SK-N-SH treated with all-trans-retinoic acid at 6 μM for 48 hours (cell line): ENCODE data around the gene CADM1.

ENCODE experiments used
- ATAC-seq: fragments of 200-7000 bp; cut with Tn5 transposase; 3 replicates; pipeline ENCODE4 v1.9.1; 2020; ENCODE audit warnings: mild to moderate bottlenecking, moderate library complexity
- BACH2 ChIP-seq: fragments of 250-450 bp; sonication (Bioruptor Pico); IDR thresholded peaks from 2 replicates; pipeline ENCODE4 v1.9.0; 2021; ENCODE audit warnings: mild to moderate bottlenecking, borderline replicate concordance
- CREB5 ChIP-seq: fragments of 250-450 bp; sonication (Bioruptor Pico); IDR thresholded peaks from 2 replicates; pipeline ENCODE4 v1.5.1; 2020; ENCODE audit warnings: low read depth, mild to moderate bottlenecking, moderate library complexity
- CSDC2 ChIP-seq: fragments of 250-450 bp; sonication (Bioruptor Pico); IDR thresholded peaks from 2 replicates; pipeline ENCODE4 v1.5.0; 2020; ENCODE audit warnings: mild to moderate bottlenecking, moderate library complexity
- CSRNP3 ChIP-seq: fragments of 250-450 bp; sonication (Bioruptor Pico); IDR thresholded peaks from 2 replicates; pipeline ENCODE4 v1.5.1; 2021; ENCODE audit warnings: mild to moderate bottlenecking, moderate library complexity
- ESRRG ChIP-seq: fragments of 250-450 bp; sonication (Bioruptor Pico); IDR thresholded peaks from 2 replicates; pipeline ENCODE4 v1.6.1; 2021; ENCODE audit warnings: mild to moderate bottlenecking
- GLIS3 ChIP-seq: fragments of 250-450 bp; sonication (Bioruptor Pico); IDR thresholded peaks from 2 replicates; pipeline ENCODE4 v1.5.0; 2020; ENCODE audit warnings: mild to moderate bottlenecking, moderate library complexity
- ISL1 ChIP-seq: fragments of 250-450 bp; sonication (Bioruptor Pico); IDR thresholded peaks from 2 replicates; pipeline ENCODE4 v2.1.2; 2022; ENCODE audit warnings: mild to moderate bottlenecking, moderate library complexity
- OSR1 ChIP-seq: fragments of 250-450 bp; sonication (Bioruptor Pico); IDR thresholded peaks from 2 replicates; pipeline ENCODE4 v1.8.0; 2022; ENCODE audit warnings: moderate library complexity, mild to moderate bottlenecking, inconsistent platforms
- PATZ1 ChIP-seq: fragments of 250-450 bp; sonication (Bioruptor Pico); IDR thresholded peaks from 2 replicates; pipeline ENCODE4 v1.8.0; 2020; ENCODE audit warnings: mild to moderate bottlenecking, moderate library complexity, borderline replicate concordance
- POU6F1 ChIP-seq: fragments of 250-450 bp; sonication (Bioruptor Pico); IDR thresholded peaks from 2 replicates; pipeline ENCODE4 v1.8.0; 2021; ENCODE audit warnings: low read depth, mild to moderate bottlenecking, moderate library complexity, borderline replicate concordance
- RARB ChIP-seq: fragments of 250-450 bp; sonication (Bioruptor Pico); IDR thresholded peaks from 2 replicates; pipeline ENCODE4 v1.8.0; 2021; ENCODE audit warnings: mild to moderate bottlenecking, moderate library complexity
- SNAI2 ChIP-seq: fragments of 250-450 bp; sonication (Bioruptor Pico); IDR thresholded peaks from 2 replicates; pipeline ENCODE4 v1.5.0; 2020; ENCODE audit warnings: mild to moderate bottlenecking, moderate library complexity
- TCF4 ChIP-seq: fragments of 250-450 bp; sonication (Bioruptor Pico); IDR thresholded peaks from 2 replicates; pipeline ENCODE4 v1.8.0; 2021; ENCODE audit warnings: mild to moderate bottlenecking, moderate library complexity, borderline replicate concordance
- TOX ChIP-seq: fragments of 250-450 bp; sonication (Bioruptor Pico); IDR thresholded peaks from 2 replicates; pipeline ENCODE4 v1.8.0; 2021; ENCODE audit warnings: mild to moderate bottlenecking, moderate library complexity, borderline replicate concordance
- TSHZ2 ChIP-seq: fragments of 250-450 bp; sonication (Bioruptor Pico); IDR thresholded peaks from 2 replicates; pipeline ENCODE4 v1.5.0; 2020; ENCODE audit warnings: mild to moderate bottlenecking, moderate library complexity
- ZC3H10 ChIP-seq: fragments of 250-450 bp; sonication (Bioruptor Pico); IDR thresholded peaks from 2 replicates; pipeline ENCODE4 v1.5.1; 2021; ENCODE audit warnings: mild to moderate bottlenecking, moderate library complexity
- ZFP3 ChIP-seq: fragments of 250-450 bp; sonication (Bioruptor Pico); IDR thresholded peaks from 2 replicates; pipeline ENCODE4 v1.5.0; 2020; ENCODE audit warnings: mild to moderate bottlenecking, moderate library complexity
- ZFP30 ChIP-seq: fragments of 450-650 bp; formaldehyde crosslinking; IDR thresholded peaks from 2 replicates; pipeline ENCODE4 v1.5.0; 2022; ENCODE audit warnings: mild to moderate bottlenecking, moderate library complexity
- ZNF565 ChIP-seq: fragments of 450-650 bp; formaldehyde crosslinking; conservative IDR thresholded peaks from 2 replicates; pipeline ENCODE4 v1.5.0; 2020; ENCODE audit warnings: low read depth, mild to moderate bottlenecking, moderate library complexity
- ZNF70 ChIP-seq: fragments of 450-650 bp; formaldehyde crosslinking; IDR thresholded peaks from 2 replicates; pipeline ENCODE4 v1.5.0; 2020; ENCODE audit warnings: mild to moderate bottlenecking, moderate library complexity
- ZNF8 ChIP-seq: fragments of 450-650 bp; formaldehyde crosslinking; IDR thresholded peaks from 2 replicates; pipeline ENCODE4 v1.5.0; 2020; ENCODE audit warnings: mild to moderate bottlenecking, moderate library complexity

Gene CADM1

GRCh38 chr11:115144014-115144413, 360.2 kb downstream of the CADM1 start:
- TF ChIP-seq ISL1 (CRISPR knock-in tag) (no peak), ZFP3 (no peak), ZC3H10 (no peak), CREB5 (CRISPR knock-in tag) (no peak), GLIS3 (CRISPR knock-in tag) (no peak)
- no peak for ATAC-seq

- TF ChIP-seq ISL1 (CRISPR knock-in tag), result no peak
- TF ChIP-seq ZNF8 (CRISPR knock-in tag), result no peak
- TF ChIP-seq TOX (CRISPR knock-in tag), result no peak
- TF ChIP-seq OSR1 (CRISPR knock-in tag), result no peak
- TF ChIP-seq CSDC2, result no peak
- TF ChIP-seq POU6F1 (CRISPR knock-in tag), result no peak
- TF ChIP-seq ZNF565, result no peak
- no peak for TF ChIP-seq TSHZ2
- TF ChIP-seq ZFP3, result no peak
- TF ChIP-seq SNAI2 (CRISPR knock-in tag), result no peak
- no peak for TF ChIP-seq ZNF70 (CRISPR knock-in tag)
- TF ChIP-seq PATZ1 (CRISPR knock-in tag), result no peak
- no peak for TF ChIP-seq ESRRG (CRISPR knock-in tag)
- no peak for TF ChIP-seq RARB (CRISPR knock-in tag)
- no peak for TF ChIP-seq CSRNP3
- TF ChIP-seq BACH2 (CRISPR knock-in tag), result no peak
- no peak for TF ChIP-seq GLIS3 (CRISPR knock-in tag)
These were observed 362.7 kb downstream of the CADM1 start for GRCh38 chr11:115141231-115142114.

GRCh38 chr11:115135936-115136335, 368.3 kb downstream of the CADM1 start:
- no peak for ATAC-seq
- TF ChIP-seq OSR1 (CRISPR knock-in tag) (no peak), ISL1 (CRISPR knock-in tag) (no peak), TSHZ2 (no peak), ZC3H10 (no peak), SNAI2 (CRISPR knock-in tag) (no peak), ZFP3 (no peak), ZFP30 (no peak), CSRNP3 (no peak), ZNF565 (no peak), ESRRG (CRISPR knock-in tag) (no peak), TCF4 (CRISPR knock-in tag) (no peak), PATZ1 (CRISPR knock-in tag) (no peak)

More at GRCh38 chr11:115141231-115142114, 362.7 kb downstream of the CADM1 start:
- ATAC-seq, result no peak
